ENCODE measurements around the gene ATP5MC3. TPM values are rescaled to one million over a fixed set of nuclear protein-coding genes. Genes with fewer than 3 reads are reported as not detected.
A peak's percentile ranks its signal among the peaks of the same experiment; 100 is the strongest.

The ATP5MC3 gene
- total and polyA plus RNA-seq, 2 donors (not counting 1 experiment from before 2014, with no cell fraction given) = 74.0 to 499 TPM

DNA sequence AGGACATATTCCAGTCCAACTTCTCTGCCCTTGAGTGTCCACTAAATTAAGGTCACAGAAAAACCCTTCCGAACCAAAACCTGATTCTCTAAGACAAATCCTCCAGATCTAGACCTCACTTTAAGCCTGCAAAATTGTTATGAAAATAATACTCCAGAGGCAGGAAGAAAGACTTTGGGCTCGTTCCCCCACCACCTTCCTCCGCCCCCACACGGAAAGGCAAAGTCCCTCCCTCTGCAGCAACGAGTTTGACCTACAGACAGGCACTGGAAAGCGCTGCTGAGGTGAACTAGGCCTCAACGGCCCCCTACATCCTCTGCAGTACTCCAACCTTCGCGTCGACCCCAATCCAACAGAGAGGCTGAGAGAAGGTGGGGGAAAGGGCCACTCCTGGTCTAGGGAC, 808 bp downstream of the ATP5MC3 start:
- H3K9me3 ChIP-seq (ENCODE audit: control insufficient read depth, insufficient read depth, low read depth, low read length) = no peaks in the 10 kb centered on the region
- H4K20me1 ChIP-seq (ENCODE audit: control insufficient read depth, extremely low read depth, insufficient read depth, low read length) = no peaks in the 10 kb centered on the region
- H2AFZ ChIP-seq (ENCODE audit: low read length) = peak overlapping the region; percentile 75
- H3K27ac ChIP-seq (ENCODE audit: insufficient read depth, low read length) = peak overlapping the region; percentile 67
- peaks cover 6% of the 10 kb centered on the region for H3K36me3 ChIP-seq (ENCODE audit: control insufficient read depth, insufficient read depth, low read length)
- H3K4me1 ChIP-seq (ENCODE audit: control insufficient read depth, extremely low read depth, insufficient read depth, low read length) = peaks cover 2% of the 10 kb centered on the region
- H3K79me2 ChIP-seq (ENCODE audit: control insufficient read depth, insufficient read depth, low read length) = peaks cover 32% of the 10 kb centered on the region
- H3K4me2 ChIP-seq (ENCODE audit: extremely low read depth, insufficient read depth, low read length) = peak overlapping the region; percentile 80
- peak overlapping the region; percentile 73 to 94 (median 80) for H3K4me3 ChIP-seq (replicated peaks in 1 of 4; ENCODE audit: control extremely low read depth in 1 of 4, insufficient read depth in 1 of 4, low read depth in 3 of 4, low read length in 4 of 4)
- TF ChIP-seq EZH2 (IDR thresholded peaks at IDR 0.05; ENCODE audit: low read length, missing control alignments) = no peak
- TF ChIP-seq, protein P1, sequence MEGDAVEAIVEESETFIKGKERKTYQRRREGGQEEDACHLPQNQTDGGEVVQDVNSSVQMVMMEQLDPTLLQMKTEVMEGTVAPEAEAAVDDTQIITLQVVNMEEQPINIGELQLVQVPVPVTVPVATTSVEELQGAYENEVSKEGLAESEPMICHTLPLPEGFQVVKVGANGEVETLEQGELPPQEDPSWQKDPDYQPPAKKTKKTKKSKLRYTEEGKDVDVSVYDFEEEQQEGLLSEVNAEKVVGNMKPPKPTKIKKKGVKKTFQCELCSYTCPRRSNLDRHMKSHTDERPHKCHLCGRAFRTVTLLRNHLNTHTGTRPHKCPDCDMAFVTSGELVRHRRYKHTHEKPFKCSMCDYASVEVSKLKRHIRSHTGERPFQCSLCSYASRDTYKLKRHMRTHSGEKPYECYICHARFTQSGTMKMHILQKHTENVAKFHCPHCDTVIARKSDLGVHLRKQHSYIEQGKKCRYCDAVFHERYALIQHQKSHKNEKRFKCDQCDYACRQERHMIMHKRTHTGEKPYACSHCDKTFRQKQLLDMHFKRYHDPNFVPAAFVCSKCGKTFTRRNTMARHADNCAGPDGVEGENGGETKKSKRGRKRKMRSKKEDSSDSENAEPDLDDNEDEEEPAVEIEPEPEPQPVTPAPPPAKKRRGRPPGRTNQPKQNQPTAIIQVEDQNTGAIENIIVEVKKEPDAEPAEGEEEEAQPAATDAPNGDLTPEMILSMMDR (conservative IDR thresholded peaks at IDR 0.05 in 1 of 2, IDR thresholded peaks at IDR 0.05 in 1 of 2; ENCODE audit: low read depth in 1 of 2, low read length in 2 of 2) = no peak
- DNase-seq (ENCODE audit: low read depth in 2 of 2) = peak; percentile 53 to 58
- peak overlapping the region; percentile 78 for H3K9ac ChIP-seq (ENCODE audit: insufficient read depth, low read length)
- H3K27me3 ChIP-seq (ENCODE audit: control insufficient read depth, insufficient read depth, low read length) = no peaks in the 10 kb centered on the region

DNA sequence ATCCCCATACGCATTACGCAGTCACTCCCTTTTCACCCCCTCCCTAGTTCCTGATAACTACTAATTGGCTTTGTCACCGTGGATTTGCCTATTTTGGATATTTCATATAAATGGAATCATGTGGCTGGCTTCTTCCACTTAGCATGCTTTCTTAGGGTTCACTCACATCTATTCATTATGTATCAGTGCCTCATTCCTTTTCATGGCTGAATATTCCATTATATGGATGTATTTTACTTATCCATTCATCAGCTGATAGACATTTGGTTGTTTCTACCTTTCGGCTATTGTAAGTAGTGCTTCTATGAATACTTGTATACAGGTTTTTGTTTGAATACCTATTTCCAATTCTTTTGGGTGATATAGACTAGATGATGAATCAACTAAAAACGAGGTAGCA, 4.9 kb downstream of the ATP5MC3 start:
- Histone ChIP-seq H3K27ac (ENCODE audit: insufficient read depth, low read length) (no peak overlapping the region), H3K9ac (ENCODE audit: insufficient read depth, low read length) (no peak overlapping the region), H3K36me3 (ENCODE audit: control insufficient read depth, insufficient read depth, low read length) (peaks cover 8% of the 10 kb centered on the region), H4K20me1 (ENCODE audit: control insufficient read depth, extremely low read depth, insufficient read depth, low read length) (no peaks in the 10 kb centered on the region), H3K4me2 (ENCODE audit: extremely low read depth, insufficient read depth, low read length) (no peak overlapping the region), H2AFZ (ENCODE audit: low read length) (no peak overlapping the region), H3K4me3 (replicated peaks in 1 of 4; ENCODE audit: control extremely low read depth in 1 of 4, insufficient read depth in 1 of 4, low read depth in 3 of 4, low read length in 4 of 4) (no peak overlapping the region), H3K27me3 (ENCODE audit: control insufficient read depth, insufficient read depth, low read length) (no peaks in the 10 kb centered on the region), H3K79me2 (ENCODE audit: control insufficient read depth, insufficient read depth, low read length) (peaks cover 29% of the 10 kb centered on the region), H3K9me3 (ENCODE audit: control insufficient read depth, insufficient read depth, low read depth, low read length) (no peaks in the 10 kb centered on the region), H3K4me1 (ENCODE audit: control insufficient read depth, extremely low read depth, insufficient read depth, low read length) (no peaks in the 10 kb centered on the region)
- DNase-seq (ENCODE audit: low read depth in 2 of 2) = no peak
- TF ChIP-seq EZH2 (IDR thresholded peaks at IDR 0.05; ENCODE audit: low read length, missing control alignments) = no peak
- TF ChIP-seq, protein P1 (conservative IDR thresholded peaks at IDR 0.05 in 1 of 2, IDR thresholded peaks at IDR 0.05 in 1 of 2; ENCODE audit: low read depth in 1 of 2, low read length in 2 of 2) = no peak

DNA sequence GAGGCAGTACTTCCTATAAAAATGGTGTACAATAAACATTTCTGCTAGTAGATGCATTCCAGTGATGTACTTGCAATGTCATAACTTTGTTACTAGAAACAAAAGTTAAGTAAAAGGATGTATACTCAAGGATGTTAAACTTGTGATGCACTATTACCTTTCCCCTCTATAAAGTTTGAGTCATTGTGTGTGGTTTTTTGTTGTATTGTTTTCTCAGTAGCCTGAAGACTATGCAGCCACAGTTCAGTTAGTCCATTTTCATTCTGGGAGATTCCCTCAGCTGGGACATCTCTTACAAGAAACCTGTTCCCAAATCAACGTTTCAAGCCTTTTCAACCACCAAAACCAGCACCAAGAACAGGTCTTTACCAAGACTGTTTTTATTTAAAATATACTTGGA, 5.6 kb downstream of the ATP5MC3 start:
- Histone ChIP-seq H3K79me2 (ENCODE audit: control insufficient read depth, insufficient read depth, low read length) (peaks cover 23% of the 10 kb centered on the region), H3K36me3 (ENCODE audit: control insufficient read depth, insufficient read depth, low read length) (peaks cover 10% of the 10 kb centered on the region), H4K20me1 (ENCODE audit: control insufficient read depth, extremely low read depth, insufficient read depth, low read length) (no peaks in the 10 kb centered on the region), H3K9me3 (ENCODE audit: control insufficient read depth, insufficient read depth, low read depth, low read length) (no peaks in the 10 kb centered on the region), H3K4me1 (ENCODE audit: control insufficient read depth, extremely low read depth, insufficient read depth, low read length) (no peaks in the 10 kb centered on the region), H3K9ac (ENCODE audit: insufficient read depth, low read length) (no peak overlapping the region), H3K4me3 (replicated peaks in 1 of 4; ENCODE audit: control extremely low read depth in 1 of 4, insufficient read depth in 1 of 4, low read depth in 3 of 4, low read length in 4 of 4) (no peak overlapping the region), H3K27me3 (ENCODE audit: control insufficient read depth, insufficient read depth, low read length) (no peaks in the 10 kb centered on the region), H3K27ac (ENCODE audit: insufficient read depth, low read length) (no peak overlapping the region), H2AFZ (ENCODE audit: low read length) (no peak overlapping the region), H3K4me2 (ENCODE audit: extremely low read depth, insufficient read depth, low read length) (no peak overlapping the region)
- DNase-seq (ENCODE audit: low read depth in 2 of 2) = peak; percentile 21 to 23
- no peak for TF ChIP-seq EZH2 (IDR thresholded peaks at IDR 0.05; ENCODE audit: low read length, missing control alignments)
- TF ChIP-seq, protein P1 (conservative IDR thresholded peaks at IDR 0.05 in 1 of 2, IDR thresholded peaks at IDR 0.05 in 1 of 2; ENCODE audit: low read depth in 1 of 2, low read length in 2 of 2) = no peak

All from fibroblast of lung (primary cell).